CD14-positive monocyte (primary cell): ENCODE results near the gene CMTR1. TPM values are rescaled to one million over a fixed set of nuclear protein-coding genes. Genes with fewer than 3 reads are reported as not detected.

Experiments
- DNase-seq, 3 donors: peaks; one replicate each; pipeline ENCODE4 v3.0.0-alpha.2; 2011 to 2022
- H2AFZ ChIP-seq: 2 replicates; pipeline ENCODE4 v1.6.0; 2012; ENCODE audit warnings: mild to moderate bottlenecking, low read depth, low read length, inconsistent platforms; ENCODE audit not compliant: insufficient read depth, poor library complexity, severe bottlenecking
- H3K27ac ChIP-seq, 2 donors: 1 replicate in 1 of 2; 2 replicates in 1 of 2; pipeline ENCODE4 v1.5.1; 2012 to 2013; ENCODE audit warnings: low read length in 2 of 2, control low read depth in 1 of 2, inconsistent platforms in 1 of 2, low read depth in 1 of 2, mild to moderate bottlenecking in 1 of 2
- H3K27me3 ChIP-seq, 2 donors: one replicate each; pipeline versions ENCODE4 v1.6.0 to v1.6.1; 2011 to 2013; ENCODE audit warnings: low read length in 2 of 2; ENCODE audit not compliant: control insufficient read depth in 2 of 2, insufficient read depth in 2 of 2
- H3K36me3 ChIP-seq, 2 donors: replicated peaks in 1 of 2; 1 replicate in 1 of 2; 2 replicates in 1 of 2; pipeline versions ENCODE4 v1.5.1 to v1.6.1; 2012 to 2013; ENCODE audit warnings: low read length in 2 of 2, control low read depth in 1 of 2, inconsistent platforms in 1 of 2, mild to moderate bottlenecking in 1 of 2; ENCODE audit not compliant: insufficient read depth in 2 of 2, control insufficient read depth in 1 of 2
- H3K4me1 ChIP-seq, 2 donors: 1 replicate in 1 of 2; 2 replicates in 1 of 2; pipeline versions ENCODE4 v1.5.1 to v1.6.1; 2012 to 2013; ENCODE audit warnings: low read length in 2 of 2, control low read depth in 1 of 2, inconsistent platforms in 1 of 2, mild to moderate bottlenecking in 1 of 2, moderate library complexity in 1 of 2; ENCODE audit not compliant: insufficient read depth in 2 of 2, control insufficient read depth in 1 of 2
- H3K4me2 ChIP-seq: replicated peaks from 2 replicates; pipeline ENCODE3; 2012; ENCODE audit warnings: low read length, moderate library complexity, mild to moderate bottlenecking; ENCODE audit not compliant: poor library complexity, severe bottlenecking; ENCODE audit errors: extremely low read depth
- H3K4me3 ChIP-seq, 3 experiments: fragments of 200-600 bp in 1 of 3; sonication (generic) in 1 of 3; replicated peaks in 1 of 3; 1 replicate in 2 of 3; 2 replicates in 1 of 3; pipeline ENCODE4 v1.5.1; 2011 to 2013; ENCODE audit warnings: low read length in 3 of 3, mild to moderate bottlenecking in 3 of 3, control low read depth in 2 of 3, low read depth in 2 of 3, inconsistent platforms in 1 of 3, moderate library complexity in 1 of 3
- H3K79me2 ChIP-seq: 2 replicates; pipeline ENCODE4 v1.6.0; 2012; ENCODE audit warnings: mild to moderate bottlenecking, control low read depth, inconsistent platforms, low read length, moderate library complexity; ENCODE audit not compliant: insufficient read depth
- H3K9ac ChIP-seq: 2 replicates; pipeline ENCODE4 v1.6.0; 2017; ENCODE audit warnings: low read length, mild to moderate bottlenecking; ENCODE audit not compliant: insufficient read depth, poor library complexity, severe bottlenecking
- H3K9me3 ChIP-seq, 2 donors: replicated peaks in 1 of 2; 1 replicate in 1 of 2; 2 replicates in 1 of 2; pipeline versions ENCODE4 v1.5.1 to v1.6.1; 2012 to 2013; ENCODE audit warnings: low read length in 2 of 2, control low read depth in 1 of 2; ENCODE audit not compliant: control insufficient read depth in 1 of 2, insufficient read depth in 1 of 2
- H4K20me1 ChIP-seq: 2 replicates; pipeline ENCODE4 v1.6.0; 2012; ENCODE audit warnings: mild to moderate bottlenecking, low read length, control low read depth, moderate library complexity; ENCODE audit not compliant: insufficient read depth
- H3K27ac Mint-ChIP-seq, 7 donors: one replicate each; pipeline ENCODE4 v1.8.0; 2020; ENCODE audit warnings: mild to moderate bottlenecking in 7 of 7, mixed read lengths in 7 of 7, moderate library complexity in 6 of 7, inconsistent platforms in 2 of 7
- H3K27me3 Mint-ChIP-seq, 3 donors: one replicate each; pipeline ENCODE4 v1.8.0; 2021 to 2022; ENCODE audit warnings: low read depth in 3 of 3, mild to moderate bottlenecking in 3 of 3, mixed read lengths in 3 of 3, moderate library complexity in 3 of 3, inconsistent platforms in 1 of 3
- H3K36me3 Mint-ChIP-seq, 2 donors: one replicate each; pipeline ENCODE4 v1.8.0; 2020; ENCODE audit warnings: mixed read lengths in 2 of 2, inconsistent platforms in 1 of 2, mild to moderate bottlenecking in 1 of 2
- H3K4me1 Mint-ChIP-seq: one replicate; pipeline ENCODE4 v1.8.0; 2020; ENCODE audit warnings: mild to moderate bottlenecking, mixed read lengths
- H3K4me3 Mint-ChIP-seq, 2 donors: one replicate each; pipeline ENCODE4 v1.8.0; 2020; ENCODE audit warnings: mild to moderate bottlenecking in 2 of 2, mixed read lengths in 2 of 2, moderate library complexity in 1 of 2
- H3K9me3 Mint-ChIP-seq, 7 donors: one replicate each; pipeline ENCODE4 v1.8.0; 2020 to 2022; ENCODE audit warnings: mixed read lengths in 7 of 7, mild to moderate bottlenecking in 6 of 7, moderate library complexity in 6 of 7, inconsistent platforms in 2 of 7
- CTCF ChIP-seq: fragments of 200-600 bp; IDR thresholded peaks from one replicate; pipeline ENCODE4 v1.8.0; 2022; ENCODE audit warnings: antibody characterized with exemption, mild to moderate bottlenecking
- WGBS: methylation state at CpG from one replicate; pipeline ENCODE4 v1.1.5; 2013; ENCODE audit warnings: missing lambda C conversion rate; ENCODE audit not compliant: insufficient coverage; 5-methylcytosine and 5-hydroxymethylcytosine counted together
- intact Hi-C, 2 donors: fragments of 100-400 bp; cut with micrococcal nuclease; formaldehyde crosslinking; loops; one replicate each; pipeline versions ENCODE4 v1.15.0 to v1.15.1; 2023
- polyA plus RNA-seq, 3 donors: library from polyadenylated mRNA; depleted of rRNA in 1 of 3; unstranded in 2 of 3; stranded (reverse) in 1 of 3; fragments of 300-500 nt in 2 of 3; fragments of >200 nt in 1 of 3; fragmentation: Illumina TruSeq in 2 of 3; gene quantifications; 1 replicate in 2 of 3; 2 replicates in 1 of 3; pipeline ENCODE4 v1.2.3, GENCODE V29; 2012 to 2021

CMTR1 gene
- polyA plus RNA-seq, 3 donors, result 12.0 to 32.3 (median 15.3) TPM

- peak overlapping the region; percentile 90 to 97 for H3K27ac ChIP-seq
- H3K4me1 ChIP-seq, result peaks cover 14 to 18% of the 10 kb centered on the region in 2 donors
- peaks cover 13 to 25% of the 10 kb centered on the region in 2 donors for H3K36me3 ChIP-seq
- peaks cover 19 to 24% of the 10 kb centered on the region in 2 donors for H3K36me3 Mint-ChIP-seq
- peak overlapping the region; percentile 89 for H3K4me2 ChIP-seq
- peak overlapping the region; percentile 72 to 92 (median 83) for H3K4me3 ChIP-seq
- DNase-seq, result no peak
- no peaks in the 10 kb centered on the region for H3K9me3 ChIP-seq
- no peaks in the 10 kb centered on the region for H3K27me3 ChIP-seq
- H3K27ac Mint-ChIP-seq, result peak overlapping the region; percentile 83 to 96 (median 94)
- H3K79me2 ChIP-seq, result peaks cover 24% of the 10 kb centered on the region
- intact Hi-C loops, result loop anchor here in 1 of 2 donors (5.0 kb wide), 1 partner anchor 70 kb away; no protein-coding TSS in a partner anchor
- no peaks in the 10 kb centered on the region for H4K20me1 ChIP-seq
- H3K9ac ChIP-seq, result peak overlapping the region; percentile 94
- 19% methylated on average over 5 of the region's 7 CpGs for WGBS
- H2AFZ ChIP-seq, result peak overlapping the region; percentile 96
- H3K27me3 Mint-ChIP-seq, result peaks cover 2 to 12% (median 7%) of the 10 kb centered on the region in 3 donors
- TF ChIP-seq CTCF, result no peak
- H3K9me3 Mint-ChIP-seq, result peaks cover 0 to 1% (median 0%) of the 10 kb centered on the region in 7 donors
- H3K4me1 Mint-ChIP-seq, result peaks cover 22% of the 10 kb centered on the region
- H3K4me3 Mint-ChIP-seq, result peak overlapping the region; percentile 89 to 90
Observed at GRCh38 chr6:37432590-37432915, 468 bp upstream of the CMTR1 start.

GRCh38 chr6:37433657-37434271, 743 bp downstream of the CMTR1 start:
- H3K4me2 ChIP-seq, result peak overlapping the region; percentile 89
- H3K9me3 Mint-ChIP-seq, result no peaks in the 10 kb centered on the region
- peaks cover 22% of the 10 kb centered on the region for H3K4me1 Mint-ChIP-seq
- peaks cover 31 to 36% of the 10 kb centered on the region in 2 donors for H3K36me3 Mint-ChIP-seq
- H3K79me2 ChIP-seq, result peaks cover 24% of the 10 kb centered on the region
- H2AFZ ChIP-seq, result peak overlapping the region; percentile 96
- intact Hi-C loops, result loop anchor here in 1 of 2 donors (5.0 kb wide), 1 partner anchor 69 kb away; no protein-coding TSS in a partner anchor
- no peaks in the 10 kb centered on the region for H3K9me3 ChIP-seq
- peak overlapping the region; percentile 94 for H3K9ac ChIP-seq
- peak overlapping the region; percentile 90 to 93 for H3K4me3 Mint-ChIP-seq
- H3K27ac ChIP-seq, result peak overlapping the region; percentile 90 to 97
- peak; percentile 7 to 23 (median 8) for DNase-seq
- H3K27me3 Mint-ChIP-seq, result peaks cover 0 to 3% (median 0%) of the 10 kb centered on the region in 3 donors
- H3K4me3 ChIP-seq, result peak overlapping the region; percentile 72 to 92 (median 83)
- peak overlapping the region; percentile 94 to 97 (median 95) for H3K27ac Mint-ChIP-seq
- H4K20me1 ChIP-seq, result no peaks in the 10 kb centered on the region
- WGBS, result 14% methylated on average over 8 of the region's 13 CpGs
- H3K4me1 ChIP-seq, result peaks cover 14 to 18% of the 10 kb centered on the region in 2 donors
- H3K27me3 ChIP-seq, result no peaks in the 10 kb centered on the region
- H3K36me3 ChIP-seq, result peaks cover 22 to 37% of the 10 kb centered on the region in 2 donors
- no peak for TF ChIP-seq CTCF
